ENCODE data around the gene DDX43. TPM values are rescaled to one million over a fixed set of nuclear protein-coding genes. Genes with fewer than 3 reads are reported as not detected.

Gene DDX43
- total RNA-seq, 1 experiment from 2014 or later, result not detected

DNA sequence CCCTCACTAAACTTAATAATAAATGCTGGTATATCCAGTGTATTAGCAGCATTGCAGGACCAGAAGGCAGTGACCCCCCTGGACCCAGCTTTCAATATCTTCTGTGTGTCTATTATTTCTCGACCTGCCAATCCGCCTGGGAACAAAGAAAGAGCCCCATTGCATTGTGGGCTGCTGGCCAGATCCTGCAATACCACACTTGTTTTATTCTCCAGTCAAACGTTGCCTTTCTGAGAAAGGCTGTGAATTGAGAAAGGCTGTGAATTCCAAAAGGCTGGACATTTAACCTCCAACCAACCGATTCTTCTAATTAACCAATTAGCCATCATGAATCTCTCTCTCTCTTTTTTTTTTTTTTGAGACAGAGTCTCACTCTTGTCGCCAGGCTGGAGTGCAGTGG lies 65.4 kb downstream of the DDX43 start:
- Mint-ChIP-seq H3K9me3 (ENCODE audit: unreplicated experiment) (no peaks in the 10 kb centered on the region), H3K27ac (ENCODE audit: unreplicated experiment) (no peak overlapping the region), H3K4me3 (ENCODE audit: unreplicated experiment) (no peak overlapping the region), H3K36me3 (ENCODE audit: insufficient read depth, unreplicated experiment) (peaks cover 13% of the 10 kb centered on the region), H3K4me1 (ENCODE audit: low read depth, unreplicated experiment) (peaks cover 7% of the 10 kb centered on the region), H3K27me3 (ENCODE audit: insufficient read depth, unreplicated experiment) (no peaks in the 10 kb centered on the region)
- ChIA-PET CTCF (no interaction called here), POLR2A (no interaction called here)
- TF ChIP-seq, protein P1, sequence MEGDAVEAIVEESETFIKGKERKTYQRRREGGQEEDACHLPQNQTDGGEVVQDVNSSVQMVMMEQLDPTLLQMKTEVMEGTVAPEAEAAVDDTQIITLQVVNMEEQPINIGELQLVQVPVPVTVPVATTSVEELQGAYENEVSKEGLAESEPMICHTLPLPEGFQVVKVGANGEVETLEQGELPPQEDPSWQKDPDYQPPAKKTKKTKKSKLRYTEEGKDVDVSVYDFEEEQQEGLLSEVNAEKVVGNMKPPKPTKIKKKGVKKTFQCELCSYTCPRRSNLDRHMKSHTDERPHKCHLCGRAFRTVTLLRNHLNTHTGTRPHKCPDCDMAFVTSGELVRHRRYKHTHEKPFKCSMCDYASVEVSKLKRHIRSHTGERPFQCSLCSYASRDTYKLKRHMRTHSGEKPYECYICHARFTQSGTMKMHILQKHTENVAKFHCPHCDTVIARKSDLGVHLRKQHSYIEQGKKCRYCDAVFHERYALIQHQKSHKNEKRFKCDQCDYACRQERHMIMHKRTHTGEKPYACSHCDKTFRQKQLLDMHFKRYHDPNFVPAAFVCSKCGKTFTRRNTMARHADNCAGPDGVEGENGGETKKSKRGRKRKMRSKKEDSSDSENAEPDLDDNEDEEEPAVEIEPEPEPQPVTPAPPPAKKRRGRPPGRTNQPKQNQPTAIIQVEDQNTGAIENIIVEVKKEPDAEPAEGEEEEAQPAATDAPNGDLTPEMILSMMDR (IDR thresholded peaks at IDR 0.05; ENCODE audit: insufficient read depth in 1 of 2, low read depth in 1 of 2, low read length in 1 of 2, severe bottlenecking in 1 of 2, unreplicated experiment in 1 of 2), result no peak
- Histone ChIP-seq H3K4me1 (peaks cover 3% of the 10 kb centered on the region; the same call in 1 of the 2 replicates), H3K36me3 (ENCODE audit: control insufficient read depth, insufficient read depth, low read length) (no peaks in the 10 kb centered on the region), H3K4me3 (ENCODE audit: low read depth, low read length) (no peak overlapping the region), H3K9me3 (no peaks in the 10 kb centered on the region), H3K27me3 (replicated peaks; ENCODE audit: control insufficient read depth, insufficient read depth, low read length) (no peaks in the 10 kb centered on the region)
- DNase-seq, result no peak
- intact Hi-C loops (cut with micrococcal nuclease; ENCODE audit: unreplicated experiment), result no loop called here
- BruUV-seq (replicated peaks), result no TSS peak

DNA sequence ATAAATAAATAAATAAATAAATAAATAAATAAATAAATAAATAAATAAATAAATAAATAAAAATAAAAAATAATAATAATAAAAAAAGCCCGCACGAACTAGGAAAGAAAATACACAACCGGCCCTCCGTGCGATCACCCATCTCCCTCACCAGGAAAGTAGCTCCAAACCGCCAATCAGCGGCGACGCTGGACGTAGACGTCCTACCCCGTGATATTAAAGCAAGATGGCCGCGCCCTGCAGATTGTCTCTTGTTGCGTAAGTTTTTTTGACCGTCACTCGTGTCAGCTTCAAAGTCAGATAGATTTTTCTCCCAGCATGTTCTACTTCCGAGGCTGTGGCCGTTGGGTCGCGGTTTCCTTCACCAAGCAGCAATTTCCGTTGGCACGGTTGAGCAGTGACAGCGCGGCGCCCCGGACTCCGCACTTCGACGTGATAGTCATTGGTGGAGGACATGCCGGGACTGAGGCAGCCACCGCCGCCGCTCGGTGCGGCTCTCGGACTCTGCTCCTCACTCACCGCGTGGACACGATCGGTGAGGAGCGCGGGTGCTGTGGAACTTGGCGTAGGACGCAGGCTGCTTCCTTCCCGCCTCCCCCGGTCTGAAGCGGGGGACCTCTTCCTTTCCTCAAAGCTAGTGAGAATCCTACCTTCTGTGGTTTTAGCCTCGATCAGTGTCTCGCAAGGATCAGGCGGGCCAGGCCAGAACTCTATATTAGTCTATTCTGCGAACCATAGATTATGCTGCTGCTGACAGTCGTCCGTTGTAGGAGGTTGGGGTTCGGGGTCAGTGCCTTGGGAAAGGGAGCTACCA lies 67.1 kb downstream of the DDX43 start, which contains the start of gene MTO1:
TSS of gene MTO1 (plus strand) at position 201 of the 814 bp plus-strand sequence. CDS start at position 319, 118 bp downstream.
- TSS peak; percentile 82 for BruUV-seq (replicated peaks)
- H3K4me1 ChIP-seq, result no peaks in the 10 kb centered on the region
- Mint-ChIP-seq H3K9me3 (ENCODE audit: unreplicated experiment) (no peaks in the 10 kb centered on the region), H3K4me1 (ENCODE audit: low read depth, unreplicated experiment) (no peaks in the 10 kb centered on the region), H3K4me3 (ENCODE audit: unreplicated experiment) (peak within 1 kb of the TSS; percentile 96), H3K27ac (ENCODE audit: unreplicated experiment) (peak within 1 kb of the TSS; percentile 97), H3K36me3 (ENCODE audit: insufficient read depth, unreplicated experiment) (peaks cover 23% of the 10 kb centered on the region), H3K27me3 (ENCODE audit: insufficient read depth, unreplicated experiment) (no peaks in the 10 kb centered on the region)
- H3K36me3 ChIP-seq (ENCODE audit: control insufficient read depth, insufficient read depth, low read length), result no peaks in the 10 kb centered on the region
- TF ChIP-seq, protein P1 (IDR thresholded peaks at IDR 0.05; ENCODE audit: insufficient read depth in 1 of 2, low read depth in 1 of 2, low read length in 1 of 2, severe bottlenecking in 1 of 2, unreplicated experiment in 1 of 2), result no peak
- DNase-seq, result peak; percentile 83 to 87
- POLR2A ChIA-PET, result interaction anchor here (0.5 to 1.5 kb wide), 9 partner anchors 11 to 192 kb away, joined by 3 to 20 read pairs (median 4); partner anchors contain the start of genes CGAS, EEF1A1 and SLC17A5
- H3K9me3 ChIP-seq, result no peaks in the 10 kb centered on the region
- no peaks in the 10 kb centered on the region for H3K27me3 ChIP-seq (replicated peaks; ENCODE audit: control insufficient read depth, insufficient read depth, low read length)
- H3K4me3 ChIP-seq (ENCODE audit: low read depth, low read length), result peak within 1 kb of the TSS; percentile 81
- intact Hi-C loops (cut with micrococcal nuclease; ENCODE audit: unreplicated experiment), result no loop called here
- CTCF ChIA-PET, result interaction anchor here (0.6 to 1.7 kb wide), 4 partner anchors 11 to 191 kb away, joined by 3 to 10 read pairs (median 4); no protein-coding TSS in a partner anchor

Other genes starting within 250 kb of the DDX43 start
- gene KHDC1L, start 169.3 kb upstream of the DDX43 start, total RNA-seq (2022), result not detected in 2 replicates
- gene KHDC1, start 131.6 kb upstream of the DDX43 start, total RNA-seq (2022), result 8.1 and 8.6 TPM in 2 replicates
- not detected in 2 replicates for gene DPPA5, start 40.6 kb upstream of the DDX43 start, total RNA-seq (2022)
- gene KHDC3L, start 32.2 kb upstream of the DDX43 start, total RNA-seq (2022), result not detected in 2 replicates
- not detected in 2 replicates for gene OOEP, start 24.9 kb upstream of the DDX43 start, total RNA-seq (2022)
- gene CGAS, start 57.5 kb downstream of the DDX43 start, total RNA-seq (2022), result 23.8 and 24.8 TPM in 2 replicates
- gene MTO1, start 66.9 kb downstream of the DDX43 start, total RNA-seq (2022), result 28.7 and 33.1 TPM in 2 replicates
- 9,246 and 9,491 TPM in 2 replicates for gene EEF1A1, start 126.2 kb downstream of the DDX43 start, total RNA-seq (2022)

Data from Caco-2 (cell line).